HepG2 (cell line): ENCODE results near the gene ZNF212. TPM values are rescaled to one million over a fixed set of nuclear protein-coding genes. Genes with fewer than 3 reads are reported as not detected.

ENCODE experiments used
- AFF4 ChIP-seq: sonication (generic); formaldehyde crosslinking; IDR thresholded peaks from 2 replicates; pipeline ENCODE4 v1.4.0; 2020; ENCODE audit warnings: missing genetic modification reagents
- CEBPB ChIP-seq: IDR thresholded peaks from 2 replicates; pipeline ENCODE4 v1.6.1; 2011; ENCODE audit warnings: low read depth, low read length, improper control_type of control experiment, borderline replicate concordance
- ELF3 ChIP-seq: IDR thresholded peaks from 2 replicates; pipeline ENCODE4 v1.6.1; 2016; ENCODE audit warnings: missing genetic modification reagents, missing compliant biosample characterization
- ETV5 ChIP-seq: IDR thresholded peaks from 2 replicates; pipeline ENCODE4 v1.6.1; 2018; ENCODE audit warnings: missing biosample characterization, missing genetic modification reagents, inconsistent platforms, borderline replicate concordance
- FOXA3 ChIP-seq: IDR thresholded peaks from 2 replicates; pipeline ENCODE4 v1.6.1; 2016; ENCODE audit warnings: missing genetic modification reagents, missing compliant biosample characterization
- FOXC1 ChIP-seq: sonication (generic); formaldehyde crosslinking; IDR thresholded peaks from 2 replicates; pipeline ENCODE4 v1.8.0; 2022; ENCODE audit warnings: mild to moderate bottlenecking, missing genetic modification reagents, borderline replicate concordance
- HNRNPK ChIP-seq: fragments of 200-400 bp; formaldehyde crosslinking; IDR thresholded peaks from 2 replicates; pipeline ENCODE4 v1.6.1; 2018; ENCODE audit warnings: low read length, low read depth, moderate library complexity, mild to moderate bottlenecking; ENCODE audit not compliant: poor library complexity, severe bottlenecking
- KMT2B ChIP-seq: IDR thresholded peaks from 2 replicates; pipeline ENCODE4 v1.6.1; 2016; ENCODE audit warnings: missing genetic modification reagents, missing compliant biosample characterization
- MXD4 ChIP-seq: IDR thresholded peaks from 2 replicates; pipeline ENCODE4 v1.6.1; 2016; ENCODE audit warnings: mild to moderate bottlenecking, missing biosample characterization, missing genetic modification reagents
- NFATC3 ChIP-seq: sonication (generic); formaldehyde crosslinking; IDR thresholded peaks from 2 replicates; pipeline ENCODE4 v1.5.1; 2020; ENCODE audit warnings: mild to moderate bottlenecking, missing genetic modification reagents
- PCBP1 ChIP-seq: fragments of 200-400 bp; formaldehyde crosslinking; IDR thresholded peaks from 2 replicates; pipeline ENCODE4 v1.6.1; 2017; ENCODE audit warnings: mild to moderate bottlenecking, low read depth, low read length, borderline replicate concordance
- RBM39 ChIP-seq: fragments of 200-400 bp; formaldehyde crosslinking; IDR thresholded peaks from one replicate; pipeline ENCODE4 v1.6.1; 2018; ENCODE audit warnings: antibody characterized with exemption, mild to moderate bottlenecking, low read depth, low read length; ENCODE audit not compliant: poor library complexity, severe bottlenecking
- SMAD1 ChIP-seq: sonication (generic); formaldehyde crosslinking; IDR thresholded peaks from 2 replicates; pipeline ENCODE4 v1.4.0; 2020; ENCODE audit warnings: missing genetic modification reagents, low read depth, mild to moderate bottlenecking, borderline replicate concordance
- ZFP62 ChIP-seq: sonication (generic); formaldehyde crosslinking; IDR thresholded peaks from 2 replicates; pipeline ENCODE4 v1.4.0; 2020; ENCODE audit warnings: missing genetic modification reagents
- ZNF121 ChIP-seq: sonication (generic); formaldehyde crosslinking; IDR thresholded peaks from 2 replicates; pipeline ENCODE4 v1.5.0; 2020; ENCODE audit warnings: mild to moderate bottlenecking, missing genetic modification reagents
- ZNF431 ChIP-seq: sonication (generic); formaldehyde crosslinking; IDR thresholded peaks from 2 replicates; pipeline ENCODE4 v1.9.0; 2022; ENCODE audit warnings: missing genetic modification reagents, low read depth, mild to moderate bottlenecking, borderline replicate concordance
- ZNF468 ChIP-seq: sonication (generic); formaldehyde crosslinking; IDR thresholded peaks from 2 replicates; pipeline ENCODE4 v1.8.0; 2022; ENCODE audit warnings: mild to moderate bottlenecking, moderate library complexity, missing genetic modification reagents
- ZNF496 ChIP-seq: sonication (generic); formaldehyde crosslinking; IDR thresholded peaks from 2 replicates; pipeline ENCODE4 v1.8.1; 2023; ENCODE audit warnings: mild to moderate bottlenecking, moderate library complexity, missing genetic modification reagents; ENCODE audit not compliant: insufficient replicate concordance
- ZNF775 ChIP-seq: sonication (generic); formaldehyde crosslinking; IDR thresholded peaks from 2 replicates; pipeline ENCODE4 v1.4.0; 2020; ENCODE audit warnings: missing genetic modification reagents, mild to moderate bottlenecking, moderate library complexity, borderline replicate concordance
- ZNF776 ChIP-seq: sonication (generic); formaldehyde crosslinking; IDR thresholded peaks from 2 replicates; pipeline ENCODE4 v1.4.0; 2020; ENCODE audit warnings: mild to moderate bottlenecking, missing genetic modification reagents
- ZNF780A ChIP-seq: sonication (generic); formaldehyde crosslinking; IDR thresholded peaks from 2 replicates; pipeline ENCODE4 v1.8.0; 2022; ENCODE audit warnings: mild to moderate bottlenecking, missing genetic modification reagents, moderate library complexity
- ZNF878 ChIP-seq: sonication (generic); formaldehyde crosslinking; IDR thresholded peaks from 2 replicates; pipeline ENCODE4 v1.8.1; 2023; ENCODE audit warnings: mild to moderate bottlenecking, missing genetic modification reagents, moderate library complexity
- polyA plus RNA-seq, 8 experiments: library from polyadenylated mRNA; depleted of rRNA in 3 of 8; stranded (reverse) in 7 of 8; unstranded in 1 of 8; fragments of >200 nt; fragmentation: Illumina TruSeq in 4 of 8; extraction: Trizol in 4 of 8; gene quantifications; 2 replicates each; pipeline versions ENCODE4 v1.2.1 to v1.2.3, GENCODE V29; 2011 to 2016; ENCODE audit warnings: low read depth in 4 of 8, missing spikeins in 1 of 8, mixed read lengths in 1 of 8; ENCODE audit not compliant: insufficient read depth in 1 of 8
- total RNA-seq, 5 experiments: library from RNA; depleted of rRNA; stranded (reverse); fragments of >200 nt; fragmentation: Illumina TruSeq; extraction: Trizol; gene quantifications; 2 replicates each; pipeline ENCODE4 v1.2.3, GENCODE V29; 2016; ENCODE audit warnings: low read depth in 1 of 5
- TF ChIP-seq, protein P1 (sequence below): sonication (generic); formaldehyde crosslinking; IDR thresholded peaks from 2 replicates; pipeline ENCODE4; 2020; ENCODE audit warnings: missing genetic modification reagents, mild to moderate bottlenecking, borderline replicate concordance

ZNF212 gene
- total and polyA plus RNA-seq, 2 of the 13 experiments (the other 11 are each of a cell fraction or from before 2014, with no cell fraction given): 2.6 to 3.8 TPM

GRCh38 chr7:149261829-149262617 lies 22.6 kb downstream of the ZNF212 start, which contains the start of gene ZNF783 (continued):
- no peak for TF ChIP-seq CEBPB
- TF ChIP-seq ZNF780A (CRISPR knock-in tag): peak; percentile 71; the same call in 1 of the 2 replicates
- peak; percentile 76; the same call in 1 of the 2 replicates for TF ChIP-seq ZNF878
- no peak for TF ChIP-seq ZFP62 (CRISPR knock-in tag)
- TF ChIP-seq FOXA3 (CRISPR knock-in tag): peak; percentile 43; the same call in 1 of the 2 replicates
- peak; percentile 64; the same call in 1 of the 2 replicates for TF ChIP-seq SMAD1
- TF ChIP-seq ZNF776 (CRISPR knock-in tag): peak; percentile 95; the same call in 1 of the 2 replicates
- no peak for TF ChIP-seq PCBP1
- TF ChIP-seq MXD4: peak; percentile 82; the same call in 1 of the 2 replicates
- peak; percentile 96 for TF ChIP-seq ZNF431 (CRISPR knock-in tag)
- TF ChIP-seq ZNF121: no peak
- no peak for TF ChIP-seq AFF4
- peak; percentile 74 for TF ChIP-seq KMT2B (CRISPR knock-in tag)
- 0 out of 2 replicates have a peak, but pooled peaks have one; percentile 61 for TF ChIP-seq ZNF468 (CRISPR knock-in tag)
- TF ChIP-seq ZNF496: peak; percentile 47
- TF ChIP-seq FOXC1: no peak
- no peak for TF ChIP-seq RBM39
- no peak for TF ChIP-seq HNRNPK
- no peak for TF ChIP-seq ZNF775 (CRISPR knock-in tag)
- peak; percentile 57 for TF ChIP-seq ELF3
- TF ChIP-seq, protein P1, sequence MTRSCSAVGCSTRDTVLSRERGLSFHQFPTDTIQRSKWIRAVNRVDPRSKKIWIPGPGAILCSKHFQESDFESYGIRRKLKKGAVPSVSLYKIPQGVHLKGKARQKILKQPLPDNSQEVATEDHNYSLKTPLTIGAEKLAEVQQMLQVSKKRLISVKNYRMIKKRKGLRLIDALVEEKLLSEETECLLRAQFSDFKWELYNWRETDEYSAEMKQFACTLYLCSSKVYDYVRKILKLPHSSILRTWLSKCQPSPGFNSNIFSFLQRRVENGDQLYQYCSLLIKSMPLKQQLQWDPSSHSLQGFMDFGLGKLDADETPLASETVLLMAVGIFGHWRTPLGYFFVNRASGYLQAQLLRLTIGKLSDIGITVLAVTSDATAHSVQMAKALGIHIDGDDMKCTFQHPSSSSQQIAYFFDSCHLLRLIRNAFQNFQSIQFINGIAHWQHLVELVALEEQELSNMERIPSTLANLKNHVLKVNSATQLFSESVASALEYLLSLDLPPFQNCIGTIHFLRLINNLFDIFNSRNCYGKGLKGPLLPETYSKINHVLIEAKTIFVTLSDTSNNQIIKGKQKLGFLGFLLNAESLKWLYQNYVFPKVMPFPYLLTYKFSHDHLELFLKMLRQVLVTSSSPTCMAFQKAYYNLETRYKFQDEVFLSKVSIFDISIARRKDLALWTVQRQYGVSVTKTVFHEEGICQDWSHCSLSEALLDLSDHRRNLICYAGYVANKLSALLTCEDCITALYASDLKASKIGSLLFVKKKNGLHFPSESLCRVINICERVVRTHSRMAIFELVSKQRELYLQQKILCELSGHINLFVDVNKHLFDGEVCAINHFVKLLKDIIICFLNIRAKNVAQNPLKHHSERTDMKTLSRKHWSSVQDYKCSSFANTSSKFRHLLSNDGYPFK (CRISPR knock-in tag): no peak
- TF ChIP-seq ETV5 (CRISPR knock-in tag): peak; percentile 40; the same call in 1 of the 2 replicates
- TF ChIP-seq NFATC3 (CRISPR knock-in tag): no peak
